ENCODE data around the gene ZNF398. TPM values are rescaled to one million over a fixed set of nuclear protein-coding genes. Genes with fewer than 3 reads are reported as not detected.

ZNF398 gene
- total and polyA plus RNA-seq, 11 donors = 2.1 to 14.4 (median 8.4) TPM

DNA sequence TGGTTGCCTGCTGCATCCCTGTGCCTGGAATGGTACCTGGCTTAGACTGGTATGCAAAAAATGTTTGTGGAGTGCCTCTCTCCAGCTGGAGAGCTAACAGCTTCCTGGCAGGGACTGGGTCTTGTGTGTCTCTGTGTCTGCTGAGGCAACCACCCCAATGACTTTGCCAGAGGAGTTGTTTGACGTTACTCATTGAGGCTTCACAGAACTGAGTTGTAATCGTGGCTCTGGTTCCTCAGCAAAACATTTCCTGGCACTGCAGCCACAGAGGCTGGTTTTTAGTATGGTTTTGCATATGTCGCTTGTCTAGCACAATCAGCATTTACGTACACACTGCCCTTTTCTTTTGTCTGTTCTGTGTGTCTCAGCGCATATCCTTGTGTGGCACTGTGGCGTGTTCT is 55.6 kb downstream of the ZNF398 start:
- 64 to 77% (median 69%) methylated on average over 6 of the region's 6 CpGs for WGBS, 4 donors
- Histone ChIP-seq H3K27ac (peak overlapping the region in 5 of 12 donors; percentile 4 to 63 (median 30)), H3K36me3 (peaks cover 3 to 98% (median 88%) of the 10 kb centered on the region in 9 donors), H3K9me3 (no peaks in the 10 kb centered on the region), H3K27me3 (no peaks in the 10 kb centered on the region), H3K4me1 (peaks cover 0 to 10% (median 5%) of the 10 kb centered on the region in 12 donors), H3K4me3 (no peak overlapping the region)
- TF ChIP-seq POLR2A (IDR thresholded peaks at IDR 0.05) (no peak), CTCF (IDR thresholded peaks at IDR 0.05) (no peak)
- DNase-seq (peak in 1 of 5 donors; percentile 54), ATAC-seq (peak; percentile 56 to 94 (median 90))
- intact Hi-C loops (cut with DNase I) = no loop called here

GRCh38 chr7:149205690-149206381 is 58.6 kb downstream of the ZNF398 start:
- Histone ChIP-seq H3K4me3 (no peak overlapping the region), H3K27me3 (no peaks in the 10 kb centered on the region), H3K9me3 (no peaks in the 10 kb centered on the region), H3K36me3 (peaks cover 0 to 99% (median 92%) of the 10 kb centered on the region in 9 donors), H3K4me1 (peaks cover 0 to 10% (median 5%) of the 10 kb centered on the region in 12 donors), H3K27ac (no peak overlapping the region)
- TF ChIP-seq POLR2A (IDR thresholded peaks at IDR 0.05) = no peak
- TF ChIP-seq CTCF (IDR thresholded peaks at IDR 0.05) = no peak
- DNase-seq (no peak), ATAC-seq (no peak)
- 74 to 83% (median 79%) methylated on average over 18 of the region's 18 CpGs for WGBS, 4 donors
- intact Hi-C loops (cut with DNase I) = no loop called here

GRCh38 chr7:149207324-149208035 is 60.2 kb downstream of the ZNF398 start:
- ATAC-seq (no peak), DNase-seq (no peak)
- peaks cover 0 to 99% (median 92%) of the 10 kb centered on the region in 9 donors for H3K36me3 ChIP-seq
- no peak overlapping the region for H3K27ac ChIP-seq
- intact Hi-C loops (cut with DNase I) = no loop called here
- 88 to 90% (median 89%) methylated on average over 29 to 35 of the region's 35 CpGs for WGBS, 4 donors
- H3K4me3 ChIP-seq = no peak overlapping the region
- no peaks in the 10 kb centered on the region for H3K27me3 ChIP-seq
- TF ChIP-seq CTCF (IDR thresholded peaks at IDR 0.05) (no peak), POLR2A (IDR thresholded peaks at IDR 0.05) (no peak)
- peaks cover 0 to 10% (median 5%) of the 10 kb centered on the region in 12 donors for H3K4me1 ChIP-seq
- H3K9me3 ChIP-seq = no peaks in the 10 kb centered on the region

- Histone ChIP-seq H3K4me3 (no peak overlapping the region), H3K4me1 (no peaks in the 10 kb centered on the region), H3K27me3 (no peaks in the 10 kb centered on the region), H3K27ac (no peak overlapping the region), H3K9me3 (no peaks in the 10 kb centered on the region), H3K36me3 (peaks cover 0 to 99% (median 92%) of the 10 kb centered on the region in 9 donors)
- ATAC-seq (peak in 1 of 4 donors; percentile 7), DNase-seq (no peak)
- WGBS, 4 donors = 66 to 77% (median 71%) methylated on average over 7 of the region's 7 CpGs
- intact Hi-C loops (cut with DNase I) = no loop called here
- TF ChIP-seq CTCF (IDR thresholded peaks at IDR 0.05) = peak in 8 of 12 donors; percentile 21 to 45 (median 38)
- TF ChIP-seq POLR2A (IDR thresholded peaks at IDR 0.05) = no peak
These were observed 62.4 kb downstream of the ZNF398 start for GRCh38 chr7:149209518-149210269.
